Embryonic facial prominence (tissue), 1 donor: ENCODE data around the gene SCFD2.
"Not testable (repeated sequence)": the region's sequence is repeated elsewhere in the genome, so short reads cannot be mapped to it uniquely, and the experiment has no call there.

Source experiments
- DNase-seq: peaks from one replicate; pipeline ENCODE4 v3.0.0-alpha.2; 2016; ENCODE audit errors: extremely low spot score

Gene SCFD2

DNA sequence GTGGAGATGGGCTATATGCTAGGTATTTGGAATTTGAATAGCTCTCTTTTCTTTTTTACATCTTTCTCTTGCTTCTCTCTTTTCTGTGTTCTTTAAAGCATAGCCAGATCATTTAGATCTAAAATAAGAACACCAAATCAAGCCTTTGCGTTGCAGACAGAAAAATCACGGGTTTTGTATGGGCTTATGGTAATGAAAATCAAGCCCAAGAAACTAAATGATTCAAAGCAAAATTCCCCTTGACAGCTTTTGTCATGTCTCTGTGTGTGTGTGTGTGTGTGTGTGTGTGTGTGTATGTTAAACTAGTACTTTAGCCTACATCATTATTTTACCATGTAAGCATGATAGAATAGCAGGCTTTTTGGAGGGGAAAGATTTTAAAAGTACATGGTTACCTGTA, 505.5 kb downstream of the SCFD2 start:
- DNase-seq: no peak

DNA sequence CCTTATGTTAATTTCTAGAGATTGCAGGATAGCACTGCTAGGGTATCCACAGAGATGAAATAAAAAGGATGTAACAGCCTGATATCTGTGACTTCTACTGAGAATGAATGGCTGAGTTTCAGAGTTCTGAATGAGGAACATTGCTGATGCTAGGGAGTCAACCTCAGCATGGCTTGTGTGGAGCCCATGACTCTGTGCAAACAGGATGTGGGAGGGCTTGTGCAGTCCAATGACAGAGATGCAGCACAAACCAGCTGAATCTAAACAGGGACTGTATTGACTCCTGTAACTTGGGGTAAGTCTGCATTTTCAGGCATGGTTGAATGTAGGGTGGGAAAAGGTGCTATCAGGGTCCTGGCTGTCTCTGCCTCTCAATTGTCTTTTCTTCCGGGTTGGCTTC, 509.1 kb downstream of the SCFD2 start:
- no peak for DNase-seq

DNA sequence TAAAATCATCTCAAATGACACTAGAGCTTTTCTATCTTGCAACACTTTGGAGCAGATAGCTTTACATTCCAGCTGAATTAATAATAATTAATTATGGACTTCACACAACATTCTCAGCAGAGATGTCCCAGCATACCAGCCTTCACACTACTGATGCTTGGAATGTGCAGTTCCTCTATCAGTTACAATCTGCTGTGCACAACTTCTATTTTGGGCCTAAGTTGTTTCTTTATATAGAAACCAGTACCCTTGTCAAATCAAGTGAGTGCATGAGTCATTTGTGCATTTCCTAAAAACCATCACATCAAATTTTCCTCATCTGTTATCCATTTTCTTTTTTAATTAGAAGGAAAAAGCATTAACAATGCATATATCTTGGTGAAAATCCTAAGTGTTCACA, 512.5 kb downstream of the SCFD2 start:
- DNase-seq: no peak

DNA sequence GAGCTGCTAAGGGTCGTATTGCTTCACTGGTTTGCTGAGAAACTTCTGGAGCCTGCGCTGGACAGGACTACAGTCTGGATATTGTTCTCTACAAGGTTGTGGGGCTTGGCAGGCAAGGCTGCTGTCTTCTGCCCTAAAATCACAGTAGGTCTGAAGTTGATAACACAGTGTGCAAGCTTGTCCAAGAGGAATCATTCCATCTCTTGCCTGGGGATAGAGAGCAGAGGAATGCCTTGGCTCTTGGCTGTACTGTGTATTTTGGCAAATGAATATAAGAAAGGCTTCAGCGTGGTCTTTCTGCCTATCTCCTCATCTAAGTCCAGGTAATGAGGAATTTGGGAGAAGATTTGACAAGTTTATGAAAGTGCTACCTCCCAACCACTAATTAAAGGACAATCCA, 513.1 kb downstream of the SCFD2 start:
- DNase-seq: no peak

DNA sequence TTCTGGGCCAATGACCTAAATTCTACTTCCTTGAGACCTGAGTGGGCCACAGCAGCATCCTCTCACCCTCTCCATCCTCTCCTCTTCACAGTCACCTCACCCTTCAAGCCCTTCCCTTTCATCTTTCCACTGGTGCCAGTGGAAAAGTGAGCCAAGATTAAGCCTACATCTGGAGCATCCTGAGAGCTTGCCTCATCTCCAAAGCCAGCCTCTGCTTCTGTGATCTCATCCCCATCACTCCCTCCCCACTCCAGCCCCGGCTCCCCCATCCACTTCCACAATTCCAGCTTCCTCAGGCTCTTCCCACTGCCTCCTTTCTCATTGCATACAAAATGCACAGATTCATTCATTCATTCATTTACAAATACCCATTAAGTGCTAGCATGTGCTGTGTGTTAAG, 513.8 kb downstream of the SCFD2 start:
- DNase-seq: no peak

DNA sequence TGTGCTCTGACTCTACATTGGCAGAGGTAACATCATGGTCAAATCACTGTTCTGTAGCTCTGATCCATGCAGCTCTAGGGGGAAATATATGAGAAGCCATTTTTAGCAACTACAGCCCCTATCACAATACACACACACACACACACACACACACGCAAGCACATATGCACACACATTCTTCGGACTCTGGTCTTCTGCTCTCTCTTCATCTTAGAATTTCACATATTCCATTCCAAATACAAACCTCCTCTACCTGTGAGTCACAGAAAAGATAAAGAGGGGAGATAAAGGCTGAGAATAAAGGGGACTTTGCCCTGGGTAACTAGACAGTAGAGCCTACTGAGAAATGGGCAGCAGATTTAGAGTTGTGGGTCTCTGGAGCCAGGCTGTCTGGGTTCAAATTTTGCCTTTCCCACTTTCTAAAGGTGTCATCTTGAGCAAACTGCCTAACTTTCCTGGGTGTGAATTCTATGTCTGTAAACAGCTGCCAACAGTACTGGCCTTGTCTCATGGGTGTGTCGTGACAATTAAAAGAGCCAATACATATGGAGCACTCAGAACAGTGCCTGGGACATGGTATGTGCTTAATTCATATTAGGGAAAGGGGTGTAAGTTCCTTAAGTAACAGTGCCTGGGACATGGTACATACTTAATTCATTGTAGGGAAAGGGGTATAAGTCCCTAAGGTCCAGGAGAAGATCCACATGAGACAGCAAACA, 515.3 kb downstream of the SCFD2 start:
- no peak for DNase-seq

DNA sequence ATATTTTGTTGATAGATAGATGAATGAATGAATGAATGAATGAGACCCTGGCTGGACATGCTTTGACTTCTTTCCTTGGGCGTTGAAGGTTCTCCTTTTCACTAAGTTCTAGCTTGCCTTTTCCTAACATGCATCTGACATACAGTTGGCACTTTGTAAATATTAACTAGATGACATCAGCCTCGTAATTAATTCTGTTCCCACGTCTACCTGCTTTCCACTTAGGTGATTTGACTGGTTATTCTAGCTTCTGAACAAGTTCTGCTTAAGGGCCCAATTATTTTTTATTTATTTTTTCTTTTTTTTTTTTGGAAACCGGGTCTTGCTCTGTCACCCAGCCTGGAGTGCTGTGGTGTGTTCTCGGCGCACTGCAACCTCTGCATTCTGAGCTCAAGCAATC, 517.6 kb downstream of the SCFD2 start:
- no peak for DNase-seq

DNA sequence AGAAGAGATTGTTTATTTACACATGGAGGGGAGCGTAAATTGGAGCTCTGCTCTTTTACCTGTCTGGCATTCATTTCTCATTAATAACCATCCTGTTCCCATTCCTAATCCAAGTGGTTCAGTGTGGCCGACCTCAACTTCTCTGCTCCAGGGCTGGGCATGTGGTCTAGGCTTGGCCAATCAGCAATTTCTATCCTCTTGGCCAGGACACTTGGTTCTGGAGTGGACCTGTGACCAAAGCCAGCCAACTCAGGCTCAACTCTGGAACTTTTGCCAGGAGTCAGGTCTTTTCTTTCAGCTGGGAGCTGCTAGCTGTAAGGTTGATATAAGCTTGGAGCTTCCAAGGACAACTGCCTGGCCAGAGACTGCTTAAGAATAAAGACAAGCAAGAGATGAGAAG, 519.4 kb downstream of the SCFD2 start:
- no peak for DNase-seq

DNA sequence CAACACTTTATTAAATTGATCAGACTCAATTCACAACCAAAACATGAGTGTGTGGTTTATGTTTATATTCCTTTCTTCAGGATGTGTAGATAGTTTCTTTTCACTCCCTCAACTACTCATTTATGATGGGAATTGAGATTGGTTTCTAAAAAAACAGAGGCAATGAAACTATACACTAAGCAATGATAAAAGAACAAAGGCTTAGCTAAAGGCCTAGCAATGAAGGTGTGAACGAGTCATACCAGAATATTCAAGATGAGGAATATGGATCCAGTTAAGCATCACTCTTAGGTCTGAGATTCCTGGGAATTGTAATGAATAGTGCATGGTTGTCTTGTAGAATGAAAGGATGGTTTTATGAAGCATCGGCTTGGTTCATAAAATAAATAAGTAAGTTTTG, 521.3 kb downstream of the SCFD2 start:
- no peak for DNase-seq

DNA sequence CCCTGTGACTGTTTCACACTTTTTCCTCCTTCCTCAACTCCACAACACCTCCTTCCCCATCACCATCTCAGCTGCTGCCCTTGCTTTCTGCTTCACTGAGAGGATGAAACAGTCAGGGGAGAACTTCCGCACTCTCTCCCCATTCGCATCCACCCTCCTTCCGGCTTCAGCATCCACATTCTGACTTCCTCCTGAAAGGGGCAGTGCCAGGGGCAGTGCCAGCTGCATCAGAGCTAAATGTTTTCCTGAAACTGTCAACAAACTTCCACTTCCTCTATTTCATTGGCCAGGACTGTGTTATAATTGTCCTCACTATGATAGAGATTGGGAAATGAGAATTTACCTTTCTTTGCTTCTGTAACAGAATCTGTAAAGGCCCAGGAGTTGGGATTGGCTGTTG, 521.9 kb downstream of the SCFD2 start:
- DNase-seq: no peak

DNA sequence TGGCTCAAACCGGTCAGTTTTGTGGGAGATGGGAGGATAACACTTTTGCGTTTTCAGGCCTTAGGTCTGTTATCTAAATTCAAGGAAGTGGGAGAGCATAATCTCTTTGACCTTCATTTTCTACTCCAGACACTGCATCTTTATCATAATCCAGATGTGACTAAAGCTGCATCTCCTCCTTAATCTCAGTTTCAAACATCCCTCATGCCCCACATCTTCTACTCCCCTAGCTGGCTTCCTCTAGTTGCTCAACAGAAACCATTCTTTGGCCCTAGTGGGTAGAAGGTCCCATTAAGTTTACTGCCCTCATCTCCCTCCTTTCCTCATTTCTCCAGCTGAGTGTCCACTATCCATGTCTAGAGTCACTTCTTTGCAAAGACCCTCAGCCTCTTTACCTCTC, 522.5 kb downstream of the SCFD2 start:
- DNase-seq: no peak

DNA sequence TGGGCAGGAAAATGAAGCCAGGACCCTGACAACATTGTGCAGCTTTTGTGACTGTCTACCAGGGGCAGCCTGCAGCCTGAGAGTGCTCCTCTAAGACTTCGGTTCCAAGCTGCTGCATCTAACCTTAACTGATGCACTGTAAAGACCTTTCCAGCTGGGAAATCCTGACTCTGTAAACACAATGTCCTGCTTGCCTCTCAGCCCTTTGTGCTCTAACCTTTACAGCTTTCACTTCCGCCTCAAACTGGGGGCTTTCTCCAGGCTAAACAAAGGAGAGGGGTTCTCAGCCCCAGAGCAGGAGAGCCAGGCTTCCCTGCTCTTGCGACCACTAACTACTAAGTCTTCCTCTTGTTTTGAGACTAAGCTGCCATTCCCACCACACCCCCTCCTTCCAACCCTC, 523.1 kb downstream of the SCFD2 start:
- no peak for DNase-seq

DNA sequence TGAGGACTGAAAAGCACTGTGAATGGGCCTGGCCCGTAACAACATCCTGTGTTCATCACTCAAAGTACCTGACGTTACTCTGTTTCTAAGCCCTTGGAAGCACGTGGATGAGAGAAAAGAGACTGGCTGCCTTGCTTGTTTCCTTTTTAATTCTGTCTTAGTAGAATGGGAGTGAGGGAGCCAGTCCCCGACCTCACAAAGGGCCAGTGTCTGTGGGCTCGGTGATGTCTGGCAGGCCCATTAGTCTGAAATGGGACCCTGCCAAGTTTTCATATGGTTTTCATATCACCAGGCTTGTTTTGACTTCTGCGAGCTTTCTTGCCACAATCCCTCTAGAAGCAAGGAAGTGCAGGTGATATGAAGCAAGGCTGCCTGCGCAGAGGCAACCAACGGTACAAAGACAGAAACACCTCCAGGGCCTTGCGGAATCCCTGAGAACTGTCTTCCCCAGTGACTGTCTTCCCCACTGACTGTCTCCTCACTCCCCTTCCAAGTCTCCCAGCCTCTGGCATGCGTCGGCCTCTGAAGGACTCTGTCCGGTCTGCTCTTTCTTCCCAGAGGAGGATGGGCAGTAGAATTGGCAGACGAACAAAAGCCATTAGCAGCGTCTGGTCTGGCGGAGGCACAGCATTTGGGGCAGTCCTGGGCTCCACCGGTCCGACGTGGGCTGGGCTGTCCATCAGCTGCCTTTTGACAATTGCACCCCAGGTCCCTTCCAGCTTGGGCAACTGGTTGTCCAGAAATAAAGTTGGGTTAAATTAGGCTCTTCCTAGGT, 524.0 kb downstream of the SCFD2 start:
- DNase-seq: no peak

DNA sequence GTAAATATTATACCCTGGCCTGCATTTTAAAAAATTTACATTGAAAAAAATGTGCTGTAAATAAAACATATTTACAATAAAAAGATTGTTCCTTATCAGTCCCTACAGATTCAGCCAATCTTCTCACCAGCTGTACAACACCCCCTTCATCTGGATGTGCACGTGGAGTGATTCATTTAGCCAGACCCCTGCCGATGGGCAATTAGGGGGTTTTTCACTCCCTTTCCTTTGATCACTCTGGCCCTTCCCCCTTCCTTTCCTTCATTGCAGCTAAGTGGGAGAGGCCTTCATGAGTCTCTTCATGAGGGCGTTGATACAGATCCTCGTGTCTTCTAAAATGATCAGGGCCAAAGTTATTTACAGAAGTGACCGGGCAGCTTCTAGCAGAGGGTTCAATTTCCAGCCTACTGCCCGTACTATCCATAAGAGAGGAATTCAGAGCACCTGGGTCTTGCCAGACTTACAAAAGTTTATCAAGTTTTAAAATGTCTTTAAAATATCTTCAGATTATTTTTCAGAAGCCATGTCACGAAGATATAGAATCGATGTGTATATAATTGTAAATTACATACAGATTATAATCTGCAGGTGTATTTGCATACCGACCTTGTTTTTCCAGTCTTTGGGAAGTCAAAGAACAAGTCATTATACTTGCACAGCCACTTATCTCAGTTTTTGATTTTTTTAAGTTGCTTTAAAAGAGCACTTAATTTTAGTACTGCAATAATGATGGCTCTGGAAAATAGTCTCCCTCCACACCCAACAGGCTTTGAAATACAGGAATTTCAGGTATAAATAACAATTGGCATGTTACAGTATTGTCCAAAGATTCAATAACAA, 525.1 kb downstream of the SCFD2 start:
- no peak for DNase-seq

DNA sequence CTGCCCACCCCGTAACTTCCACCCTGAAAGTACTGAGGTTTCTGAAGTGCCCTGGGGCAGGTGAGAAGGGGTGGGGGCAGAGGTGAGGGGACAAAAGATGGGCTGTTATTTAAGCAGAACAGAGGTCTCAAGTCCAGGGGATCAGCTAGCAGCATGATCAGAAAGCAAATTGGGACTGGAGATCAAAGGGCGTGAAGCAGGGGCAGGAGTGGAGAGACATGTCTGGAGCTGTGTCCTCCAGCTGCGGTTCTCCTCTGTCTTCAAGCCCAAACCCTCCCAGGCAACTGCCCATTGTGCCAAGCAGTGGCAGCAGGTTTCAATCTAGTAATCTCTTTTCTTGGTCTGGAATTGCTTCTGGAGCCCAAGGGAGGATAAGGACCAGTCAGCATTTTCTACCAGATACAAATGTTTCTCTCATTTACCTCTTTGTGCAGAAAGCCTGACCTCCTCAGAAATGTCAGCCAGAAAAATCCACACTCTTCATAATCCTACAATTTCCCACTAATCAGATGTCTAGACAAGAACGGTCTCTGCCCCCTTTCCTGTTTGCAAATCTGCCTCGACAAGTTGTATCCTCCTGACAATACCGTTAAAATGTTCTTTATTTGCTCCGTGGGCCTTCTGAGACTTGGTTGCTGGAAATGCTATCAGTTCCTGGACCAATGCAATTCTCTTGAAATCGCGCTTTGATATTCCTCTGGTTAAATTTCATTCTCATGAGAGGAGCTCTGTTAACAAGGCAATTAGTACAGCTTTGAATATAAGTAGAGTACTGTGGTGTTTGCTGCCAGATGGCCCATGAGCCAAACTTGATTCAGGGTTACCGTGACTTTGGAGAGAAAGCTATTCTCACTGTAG, 526.9 kb downstream of the SCFD2 start:
- no peak for DNase-seq

DNA sequence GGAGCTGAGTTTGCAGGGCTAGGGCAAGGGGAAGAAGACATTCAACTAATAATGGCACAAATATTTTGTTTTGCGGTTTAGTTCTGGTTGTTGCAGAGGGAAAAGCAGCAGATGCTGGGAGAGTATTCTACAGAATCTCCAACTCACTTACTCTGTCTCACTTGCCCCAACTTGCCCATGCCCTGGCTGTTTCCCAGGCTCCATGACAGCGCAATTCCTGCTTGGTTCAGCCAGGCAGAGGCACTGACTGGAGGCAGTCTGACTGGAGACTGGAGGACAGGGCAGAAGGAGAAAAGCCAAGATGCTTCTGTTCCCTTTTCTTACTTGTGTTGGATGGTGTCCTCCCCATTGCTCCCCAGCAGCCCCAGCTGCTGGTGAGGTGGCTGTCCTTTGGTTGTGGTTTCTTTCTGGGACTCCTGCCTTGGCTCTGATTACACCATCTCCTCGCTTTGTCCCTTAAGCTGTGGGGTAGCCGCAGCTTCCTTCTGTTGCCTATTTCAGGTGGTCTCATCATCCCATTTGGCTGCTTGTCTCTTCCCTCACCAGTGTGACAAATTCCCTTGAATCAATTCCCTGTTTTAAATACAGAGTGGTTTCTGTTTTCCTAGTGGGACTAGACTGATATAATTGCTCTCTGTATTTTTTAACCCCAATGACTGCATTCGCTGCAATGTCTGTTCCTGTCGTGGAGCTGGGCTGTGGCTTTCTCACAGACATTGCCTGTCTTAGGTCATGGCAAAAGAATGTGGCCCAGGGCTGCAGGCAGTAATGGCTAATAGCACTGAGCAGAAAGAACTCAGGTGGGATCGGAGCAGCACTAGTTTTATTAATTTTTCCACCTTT, 527.9 kb downstream of the SCFD2 start:
- no peak for DNase-seq

DNA sequence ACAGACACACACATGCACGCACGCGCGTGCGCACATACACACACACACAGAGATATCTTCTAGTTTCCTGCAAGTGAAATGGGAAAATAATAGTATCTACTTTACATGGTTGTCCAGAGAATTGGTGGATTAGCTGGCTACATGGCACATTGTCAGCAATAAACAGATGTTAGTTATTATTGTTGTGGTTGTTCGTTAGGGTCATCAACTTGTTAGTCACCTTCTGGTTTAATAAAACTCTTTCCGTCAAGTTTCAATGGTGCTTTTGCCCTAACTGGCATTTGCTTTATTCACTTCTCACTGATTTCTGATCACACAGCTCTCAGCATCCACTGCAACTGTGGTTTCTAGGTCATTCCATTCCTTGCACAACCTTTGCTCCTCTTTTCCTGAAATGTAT, 529.2 kb downstream of the SCFD2 start:
- DNase-seq: no peak

DNA sequence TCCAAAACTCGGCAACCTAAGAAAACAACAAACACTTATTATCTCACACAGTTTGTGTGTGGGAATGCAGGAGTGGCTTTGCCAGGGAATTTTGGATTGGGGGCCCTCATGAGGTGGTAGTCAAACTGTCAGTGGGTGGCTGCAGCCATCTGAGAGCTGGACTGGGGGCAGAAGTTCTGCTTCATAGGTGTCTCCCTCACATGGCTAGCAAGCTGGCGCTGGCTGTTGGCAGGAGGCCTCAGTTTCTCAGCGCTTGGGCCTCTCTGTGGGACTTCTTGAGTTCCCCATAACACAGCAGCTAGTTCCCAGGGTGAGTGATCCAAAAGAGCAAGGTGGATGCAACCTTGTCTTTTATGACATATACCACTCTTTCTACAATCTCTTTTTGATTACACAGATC, 529.7 kb downstream of the SCFD2 start:
- no peak for DNase-seq

DNA sequence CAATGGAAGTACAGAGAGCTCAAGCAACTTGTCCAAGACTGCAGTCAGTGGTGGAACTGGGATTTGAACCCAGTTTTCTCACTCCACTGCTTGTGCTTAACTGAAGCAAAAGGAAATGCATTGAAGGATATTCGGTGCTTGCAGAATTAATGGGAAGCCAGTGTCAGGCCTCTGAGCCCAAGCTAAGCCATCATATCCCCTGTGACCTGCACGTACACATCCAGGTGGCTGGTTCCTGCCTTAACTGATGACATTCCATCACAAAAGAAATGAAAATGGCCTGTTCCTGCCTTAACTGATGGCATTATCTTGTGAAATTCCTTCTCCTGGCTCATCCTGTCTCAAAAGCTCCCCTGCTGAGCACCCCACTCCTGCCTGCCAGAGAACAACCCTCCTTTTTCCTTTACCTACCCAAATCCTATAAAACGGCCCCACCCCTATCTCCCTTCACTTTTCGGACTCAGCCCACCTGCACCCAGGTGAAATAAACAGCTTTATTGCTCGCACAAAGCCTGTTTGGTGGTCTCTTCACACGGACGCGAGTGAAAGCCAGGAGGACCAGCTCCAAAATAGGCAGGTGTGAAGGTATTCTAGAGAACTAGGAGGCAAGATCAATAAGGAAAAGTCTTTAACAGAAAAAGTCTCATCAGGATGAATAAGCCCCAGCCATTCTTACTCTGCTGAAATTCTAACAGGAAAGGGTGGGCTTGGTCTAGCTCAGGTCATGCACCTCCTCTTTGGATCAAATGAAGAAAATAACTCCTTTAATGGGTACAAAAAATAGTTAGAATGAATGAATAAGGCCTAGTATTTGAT, 531.0 kb downstream of the SCFD2 start:
- not testable (repeated sequence) for DNase-seq
